B cell (primary cell): Measurements from ENCODE around the gene CRISPLD2.

Experiments
- EZH2 ChIP-seq: IDR thresholded peaks from 2 replicates; pipeline ENCODE4 v1.6.1; 2012; ENCODE audit warnings: borderline replicate concordance, low read depth, mild to moderate bottlenecking, moderate library complexity, low read length; ENCODE audit not compliant: insufficient read depth, poor library complexity, severe bottlenecking
- TF ChIP-seq, protein P1 (sequence below): fragments of 200-600 bp; IDR thresholded peaks from one replicate; pipeline ENCODE4 v1.8.0; 2022; ENCODE audit warnings: antibody characterized with exemption, mild to moderate bottlenecking

GRCh38 chr16:84795329-84796053 lies 24.3 kb upstream of the CRISPLD2 start:
- TF ChIP-seq, protein P1, sequence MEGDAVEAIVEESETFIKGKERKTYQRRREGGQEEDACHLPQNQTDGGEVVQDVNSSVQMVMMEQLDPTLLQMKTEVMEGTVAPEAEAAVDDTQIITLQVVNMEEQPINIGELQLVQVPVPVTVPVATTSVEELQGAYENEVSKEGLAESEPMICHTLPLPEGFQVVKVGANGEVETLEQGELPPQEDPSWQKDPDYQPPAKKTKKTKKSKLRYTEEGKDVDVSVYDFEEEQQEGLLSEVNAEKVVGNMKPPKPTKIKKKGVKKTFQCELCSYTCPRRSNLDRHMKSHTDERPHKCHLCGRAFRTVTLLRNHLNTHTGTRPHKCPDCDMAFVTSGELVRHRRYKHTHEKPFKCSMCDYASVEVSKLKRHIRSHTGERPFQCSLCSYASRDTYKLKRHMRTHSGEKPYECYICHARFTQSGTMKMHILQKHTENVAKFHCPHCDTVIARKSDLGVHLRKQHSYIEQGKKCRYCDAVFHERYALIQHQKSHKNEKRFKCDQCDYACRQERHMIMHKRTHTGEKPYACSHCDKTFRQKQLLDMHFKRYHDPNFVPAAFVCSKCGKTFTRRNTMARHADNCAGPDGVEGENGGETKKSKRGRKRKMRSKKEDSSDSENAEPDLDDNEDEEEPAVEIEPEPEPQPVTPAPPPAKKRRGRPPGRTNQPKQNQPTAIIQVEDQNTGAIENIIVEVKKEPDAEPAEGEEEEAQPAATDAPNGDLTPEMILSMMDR = no peak
- no peak for TF ChIP-seq EZH2
